Measurements from ENCODE around the gene MINDY2. TPM values are rescaled to one million over a fixed set of nuclear protein-coding genes. Genes with fewer than 3 reads are reported as not detected.
"Not testable (repeated sequence)": the region's sequence is repeated elsewhere in the genome, so short reads cannot be mapped to it uniquely, and the experiment has no call there.

MINDY2 gene
- total RNA-seq, 1 donor from 2014 or later, result 31.8 TPM

DNA sequence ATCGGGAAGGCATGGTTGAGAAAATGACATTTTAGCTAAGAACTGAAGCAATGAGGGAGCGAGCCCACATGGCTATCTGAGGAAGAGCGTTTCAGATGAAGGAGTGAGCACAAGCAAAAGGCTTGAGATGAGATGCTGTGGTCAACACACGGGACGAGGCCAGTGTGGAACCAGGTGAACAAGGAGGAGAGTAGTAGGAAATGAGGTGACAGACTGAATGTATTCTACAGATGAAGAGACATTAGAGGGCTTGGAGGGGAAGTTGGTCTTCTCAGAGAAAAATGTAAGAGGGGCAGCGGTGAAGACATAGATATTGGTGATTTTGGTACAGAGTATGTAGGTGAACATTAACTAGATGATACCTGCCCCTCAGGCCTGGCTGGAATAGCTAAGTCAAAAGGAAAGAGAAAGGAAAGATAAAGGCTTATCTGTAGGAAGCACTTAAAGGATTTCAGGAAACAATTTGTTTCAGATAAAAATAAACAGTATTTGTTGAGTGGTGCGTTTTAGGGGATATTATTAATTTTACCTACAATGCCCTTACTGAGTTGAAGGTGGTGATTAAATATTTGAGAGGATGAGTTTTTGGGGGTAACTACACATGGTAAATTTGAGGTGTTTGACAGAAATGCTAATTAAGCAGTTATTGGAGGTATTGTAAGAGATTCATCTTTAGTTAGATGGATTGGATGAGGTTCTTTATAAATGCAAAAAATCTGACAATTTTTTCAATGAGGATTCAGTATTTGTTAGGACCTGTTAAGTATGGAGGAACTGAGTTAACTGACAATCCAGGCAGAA lies 105.4 kb downstream of the MINDY2 start:
- no peak for DNase-seq (ENCODE audit: low spot score in 2 of 2)
- FAIRE-seq, result no peak

DNA sequence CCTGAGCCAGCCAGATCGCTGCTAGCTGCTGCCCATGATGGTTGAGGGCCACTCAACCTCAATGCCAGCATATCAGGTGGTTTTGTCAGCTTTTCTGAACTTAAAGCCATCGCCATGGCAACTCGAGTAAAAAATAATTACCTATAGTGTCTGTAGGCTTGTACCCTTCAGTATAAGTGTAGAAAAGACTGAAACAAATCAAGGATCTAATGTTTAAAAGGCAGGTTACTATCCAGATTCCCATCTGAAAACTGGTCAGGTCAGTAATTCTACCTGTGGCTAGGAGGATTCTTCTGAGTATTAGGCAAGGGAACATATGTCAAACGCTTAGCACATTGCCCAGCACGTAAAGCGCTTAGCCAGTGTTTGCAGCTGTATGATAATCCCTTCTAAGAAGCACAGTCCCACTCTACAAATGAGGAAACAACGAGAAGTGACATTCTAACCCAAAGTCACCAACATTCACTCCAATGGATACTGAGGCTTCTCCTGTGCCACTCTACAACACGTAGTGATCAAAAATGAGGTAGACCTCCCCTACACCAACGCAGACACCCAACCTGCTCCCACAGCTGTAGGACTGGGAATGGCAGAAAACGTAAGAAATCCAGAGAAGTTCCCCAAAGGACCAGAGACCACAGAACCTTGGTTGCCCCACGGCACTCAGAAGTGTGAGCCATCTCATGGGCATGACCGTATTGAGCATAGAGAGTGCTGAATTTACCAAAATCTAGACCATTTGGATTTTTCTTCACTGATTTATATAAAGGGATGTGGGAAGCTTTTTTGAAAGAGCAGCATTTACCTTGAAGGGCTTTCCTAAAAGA lies 107.1 kb downstream of the MINDY2 start:
- FAIRE-seq (no peak), DNase-seq (ENCODE audit: low spot score in 2 of 2) (no peak)

DNA sequence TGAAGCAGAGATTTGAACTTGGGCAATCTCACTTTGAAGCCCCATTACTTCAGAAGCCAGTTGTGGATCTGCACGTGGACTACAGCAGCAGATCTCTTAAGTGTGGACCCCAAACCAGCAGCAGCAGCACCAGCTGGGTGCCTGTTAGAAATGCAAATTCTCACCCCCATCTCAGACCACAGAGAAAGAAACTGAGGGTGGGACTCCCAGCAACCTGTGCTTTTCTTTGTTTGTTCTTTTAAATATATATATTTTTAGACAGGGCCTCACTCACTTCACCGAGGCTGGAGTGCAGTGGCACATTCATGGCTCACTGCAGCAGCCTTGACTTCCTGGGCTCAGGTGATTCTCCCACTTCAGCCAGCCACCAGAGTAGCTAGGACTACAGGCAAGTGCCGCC lies 109.2 kb downstream of the MINDY2 start:
- no peak for DNase-seq (ENCODE audit: low spot score in 2 of 2)
- FAIRE-seq, result no peak

DNA sequence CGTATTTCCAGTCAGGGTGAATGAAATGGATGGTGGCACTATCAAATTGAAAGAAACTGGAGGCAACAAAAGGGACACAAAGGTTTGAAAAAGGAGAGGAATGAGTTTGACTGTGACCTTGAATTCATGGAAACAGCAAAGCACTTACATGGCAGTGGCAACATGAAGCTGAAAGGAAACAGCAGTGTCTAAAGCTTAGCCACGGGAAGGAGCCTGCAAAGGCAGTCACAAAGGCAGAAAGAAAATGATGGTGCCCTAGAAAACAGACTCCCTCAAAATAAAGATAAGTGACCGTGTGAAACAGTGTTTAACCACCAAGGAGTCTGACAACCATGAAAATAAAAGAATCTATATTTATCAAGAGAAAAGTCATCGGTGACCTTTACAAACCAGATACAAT lies 111.1 kb downstream of the MINDY2 start:
- FAIRE-seq (no peak), DNase-seq (ENCODE audit: low spot score in 2 of 2) (no peak)

DNA sequence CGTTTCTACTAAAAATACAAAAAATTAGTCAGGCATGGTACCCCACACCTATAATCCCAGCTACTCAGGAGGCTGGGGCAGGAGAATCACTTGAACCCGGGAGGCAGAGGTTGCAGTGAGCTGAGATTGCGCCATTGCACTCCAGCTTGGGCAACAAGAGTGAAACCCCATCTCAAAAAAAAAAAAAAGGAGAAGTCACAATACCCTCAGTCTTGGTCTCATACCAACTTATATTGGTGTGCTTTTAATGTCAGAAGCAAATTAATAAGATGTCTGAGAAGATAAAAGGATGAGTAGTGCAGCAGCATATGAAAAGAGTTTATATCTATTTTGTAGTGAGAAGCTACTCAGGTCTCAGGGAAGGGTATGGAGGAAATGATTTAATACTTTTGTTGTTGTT lies 112.8 kb downstream of the MINDY2 start:
- FAIRE-seq; DNase-seq (ENCODE audit: low spot score in 2 of 2): not testable (repeated sequence)

DNA sequence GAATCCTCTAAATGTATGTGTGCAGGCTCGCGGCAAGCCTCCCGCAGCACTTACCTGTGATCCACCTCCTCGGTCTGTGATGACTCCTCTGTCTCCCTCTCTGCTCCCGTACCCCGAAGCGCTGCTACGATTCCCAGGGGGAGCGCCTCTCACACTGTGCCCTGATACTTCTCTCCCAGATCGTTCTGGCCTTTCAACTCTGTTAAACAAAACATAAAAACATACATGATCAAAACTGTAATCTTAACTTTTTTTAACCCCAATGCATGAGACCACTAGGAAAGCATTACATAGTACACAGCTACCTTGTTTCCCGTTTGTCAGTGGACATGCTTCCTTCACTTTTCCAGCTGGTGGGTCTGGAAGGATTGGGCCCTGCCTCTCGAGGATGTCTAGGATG lies 115.8 kb downstream of the MINDY2 start:
- FAIRE-seq (no peak), DNase-seq (ENCODE audit: low spot score in 2 of 2) (no peak)

DNA sequence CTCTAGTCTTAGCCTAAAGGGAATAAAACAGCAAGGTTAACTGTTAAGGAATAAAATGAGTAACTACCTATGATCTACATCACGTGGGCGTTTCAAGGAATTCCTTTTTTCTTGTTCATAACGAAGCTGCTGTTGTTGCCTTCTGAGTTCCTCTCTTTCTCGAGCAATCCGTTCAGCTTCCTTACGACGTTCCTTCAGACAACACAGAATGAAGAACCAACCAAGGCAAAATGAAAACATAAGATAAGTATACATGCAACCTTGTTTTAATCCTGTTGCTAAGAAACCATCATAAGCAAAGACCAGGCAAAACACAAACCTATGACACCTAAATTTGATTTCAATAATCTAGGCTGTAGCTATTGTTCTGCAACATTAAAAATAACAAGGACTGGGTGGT lies 118.3 kb downstream of the MINDY2 start:
- FAIRE-seq (no peak), DNase-seq (ENCODE audit: low spot score in 2 of 2) (no peak)

DNA sequence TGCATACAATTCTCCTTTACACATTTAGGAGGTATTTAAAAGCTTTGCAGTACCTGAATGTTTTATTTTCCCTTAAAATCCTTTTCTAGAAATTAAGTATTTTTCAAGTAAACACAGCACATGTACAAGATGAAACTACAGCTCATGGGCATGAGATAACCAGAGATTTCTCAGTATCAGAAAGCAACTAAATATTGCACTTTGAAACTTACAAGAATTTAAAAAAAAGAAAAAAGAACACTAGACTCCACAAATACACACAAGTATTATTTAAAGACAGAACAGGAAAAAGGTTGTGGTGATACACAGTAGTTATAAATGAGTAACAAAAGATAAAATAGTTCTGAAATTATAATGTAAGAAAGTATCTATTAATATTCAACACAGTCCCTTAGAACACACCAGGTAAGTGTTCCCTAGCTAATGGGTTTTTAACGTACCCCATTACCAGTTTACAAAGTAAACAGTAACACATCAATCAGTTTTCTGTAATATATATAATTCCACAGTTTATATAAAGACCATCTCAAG lies 127.1 kb downstream of the MINDY2 start:
- DNase-seq (ENCODE audit: low spot score in 2 of 2) (no peak), FAIRE-seq (no peak)

DNA sequence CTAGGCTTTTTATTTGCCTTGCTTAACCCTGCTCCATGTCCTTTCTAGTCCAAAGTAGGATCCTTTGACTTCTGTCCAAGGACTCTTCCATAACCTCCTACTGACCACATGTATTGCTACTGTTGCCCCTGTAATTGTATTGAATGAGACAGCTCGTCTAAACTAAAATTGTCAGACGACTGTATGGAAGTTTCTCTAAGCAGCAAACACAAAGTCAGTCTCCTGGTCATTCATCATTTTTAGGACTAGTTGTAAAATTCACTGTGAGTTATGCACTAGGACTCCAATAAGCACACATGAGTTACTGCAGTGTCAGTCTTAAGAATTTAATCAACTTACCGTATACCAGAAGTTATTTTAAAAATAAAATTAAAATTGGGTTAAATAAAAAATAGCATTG lies 129.5 kb downstream of the MINDY2 start:
- FAIRE-seq (no peak), DNase-seq (ENCODE audit: low spot score in 2 of 2) (no peak)

DNA sequence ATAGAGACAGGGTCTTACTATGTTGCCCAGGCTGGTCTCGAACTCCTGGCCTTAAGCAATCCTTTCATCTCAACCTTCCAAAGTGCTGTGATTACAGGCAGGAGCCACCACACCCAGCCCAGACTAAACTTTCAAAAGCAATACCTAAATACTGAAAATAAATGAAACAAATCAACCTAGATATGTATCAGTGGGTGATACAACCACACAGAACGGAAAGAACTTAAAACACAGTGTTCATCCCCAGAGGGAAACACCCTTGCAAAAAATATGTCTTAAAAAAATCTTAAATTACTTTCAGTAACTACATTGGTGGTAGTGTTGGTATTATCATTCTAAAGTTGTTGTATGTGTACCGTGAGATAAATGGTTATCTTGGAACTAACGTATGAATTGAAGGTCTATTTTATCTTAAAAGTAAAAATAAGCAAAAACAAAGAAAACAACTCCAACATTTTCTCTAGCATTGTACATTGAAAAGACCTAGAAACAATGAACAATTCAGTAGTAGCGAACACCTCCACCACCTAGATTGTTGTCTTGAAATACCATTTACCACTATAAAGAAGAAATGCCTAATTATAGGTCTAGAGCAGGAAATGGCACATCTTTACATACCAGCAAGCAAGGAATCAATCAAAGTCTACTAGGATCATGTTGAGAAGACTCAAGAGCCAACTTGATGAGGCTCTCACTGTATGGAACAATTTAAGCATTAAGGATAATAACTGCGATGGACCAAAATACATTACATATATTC lies 137.6 kb downstream of the MINDY2 start:
- FAIRE-seq, result no peak
- no peak for DNase-seq (ENCODE audit: low spot score in 2 of 2)

DNA sequence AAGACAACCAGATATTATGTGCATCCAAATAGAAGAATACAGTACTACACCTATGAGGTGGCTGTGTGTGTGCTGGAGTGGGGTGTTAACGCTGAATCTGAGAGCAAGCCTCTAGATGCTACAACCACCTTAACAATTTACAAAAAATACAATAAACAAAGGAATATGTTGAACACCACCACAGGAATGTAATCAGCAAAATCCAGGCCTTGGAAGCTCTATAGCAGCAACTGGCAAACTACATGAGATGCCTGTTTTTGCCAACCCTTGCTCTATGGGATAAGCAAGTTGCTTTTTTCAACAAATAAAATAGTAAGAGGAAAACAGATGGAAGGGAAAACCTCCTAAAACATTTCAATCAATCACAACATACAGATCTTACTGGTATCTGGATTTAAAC lies 138.5 kb downstream of the MINDY2 start:
- FAIRE-seq (no peak), DNase-seq (ENCODE audit: low spot score in 2 of 2) (no peak)

DNA sequence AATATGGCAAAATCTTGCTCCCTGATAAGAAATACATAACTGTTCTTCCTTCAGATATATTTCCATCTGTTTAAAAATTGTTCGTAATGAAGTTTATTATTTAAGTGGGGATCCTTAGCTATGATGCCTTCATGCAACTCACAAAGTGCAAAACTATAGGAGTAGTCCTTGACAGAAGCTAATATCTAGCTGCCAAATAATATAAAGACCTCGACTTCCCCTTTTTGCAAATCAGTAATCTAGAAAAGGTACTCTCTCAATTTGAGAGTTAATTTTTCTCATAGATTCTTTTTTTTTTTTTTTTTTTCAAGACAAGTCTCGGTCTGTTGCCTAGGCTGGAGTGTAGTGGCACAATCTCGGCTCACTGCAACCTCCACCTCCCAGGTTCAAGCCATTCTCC lies 139.4 kb downstream of the MINDY2 start:
- DNase-seq (ENCODE audit: low spot score in 2 of 2) (no peak), FAIRE-seq (no peak)

Small RNAs within 50 kb of the gene (small RNA-seq; reads per million reads assigned to genes)
- gene RF00012 (not detected), gene ZNF444P1 (not detected)

Other genes with a start within 250 kb of the MINDY2 start
- 84.4 TPM for gene ADAM10, start 21.6 kb upstream of the MINDY2 start, total RNA-seq
- 78.3 TPM for gene SLTM, start 162.4 kb downstream of the MINDY2 start, total RNA-seq
- 33.0 TPM for gene RNF111, start 216.4 kb downstream of the MINDY2 start, total RNA-seq